Cerebellar nuclear complex (tissue), 1 donor: ENCODE data around the gene MPZL1.
"Not testable (repeated sequence)": the region's sequence is repeated elsewhere in the genome, so short reads cannot be mapped to it uniquely, and the experiment has no call there.

Source experiments
- DNase-seq, 2 experiments: peaks; one replicate each; lab custom pipeline; 2025; lab: John Stamatoyannopoulos, UW

Gene MPZL1

GRCh38 chr1:167812972-167813371, 91.2 kb downstream of the MPZL1 start:
- DNase-seq = no peak

GRCh38 chr1:167815650-167816049, 93.9 kb downstream of the MPZL1 start:
- no peak for DNase-seq

GRCh38 chr1:167819849-167820683, 98.3 kb downstream of the MPZL1 start:
- no peak for DNase-seq

DNA sequence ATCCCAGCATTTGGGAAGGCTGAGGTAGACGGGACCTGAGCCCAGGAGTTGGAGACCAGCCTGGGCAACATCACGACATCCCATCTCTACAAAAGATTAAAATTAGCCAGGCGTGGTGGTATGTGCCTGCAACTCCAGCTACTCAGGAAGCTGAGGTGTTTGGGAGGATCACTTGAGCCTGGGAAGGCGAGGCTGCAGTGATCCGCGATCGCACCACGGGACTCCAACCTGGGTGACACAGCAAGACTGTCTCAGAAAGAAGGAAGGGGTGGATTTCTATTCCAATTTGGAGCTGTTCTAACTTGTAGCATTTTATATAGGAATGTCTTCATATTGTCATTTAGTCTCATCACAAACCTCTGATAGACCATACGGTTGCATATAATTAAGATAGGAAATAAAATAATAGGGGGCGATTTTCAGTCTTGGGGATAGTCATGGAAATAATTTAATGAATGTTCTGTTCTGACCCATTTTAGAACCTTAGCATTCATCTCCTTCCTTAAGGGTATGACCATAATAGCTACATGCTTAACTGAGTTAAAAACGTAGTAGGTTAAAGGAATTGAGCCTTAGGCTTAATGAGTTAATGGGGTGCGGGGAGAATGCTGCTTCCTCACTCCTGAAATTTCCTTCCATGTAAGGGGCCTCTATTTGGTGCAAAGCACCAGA, 99.0 kb downstream of the MPZL1 start:
- no peak for DNase-seq

GRCh38 chr1:167821356-167821685, 99.5 kb downstream of the MPZL1 start:
- DNase-seq = no peak

DNA sequence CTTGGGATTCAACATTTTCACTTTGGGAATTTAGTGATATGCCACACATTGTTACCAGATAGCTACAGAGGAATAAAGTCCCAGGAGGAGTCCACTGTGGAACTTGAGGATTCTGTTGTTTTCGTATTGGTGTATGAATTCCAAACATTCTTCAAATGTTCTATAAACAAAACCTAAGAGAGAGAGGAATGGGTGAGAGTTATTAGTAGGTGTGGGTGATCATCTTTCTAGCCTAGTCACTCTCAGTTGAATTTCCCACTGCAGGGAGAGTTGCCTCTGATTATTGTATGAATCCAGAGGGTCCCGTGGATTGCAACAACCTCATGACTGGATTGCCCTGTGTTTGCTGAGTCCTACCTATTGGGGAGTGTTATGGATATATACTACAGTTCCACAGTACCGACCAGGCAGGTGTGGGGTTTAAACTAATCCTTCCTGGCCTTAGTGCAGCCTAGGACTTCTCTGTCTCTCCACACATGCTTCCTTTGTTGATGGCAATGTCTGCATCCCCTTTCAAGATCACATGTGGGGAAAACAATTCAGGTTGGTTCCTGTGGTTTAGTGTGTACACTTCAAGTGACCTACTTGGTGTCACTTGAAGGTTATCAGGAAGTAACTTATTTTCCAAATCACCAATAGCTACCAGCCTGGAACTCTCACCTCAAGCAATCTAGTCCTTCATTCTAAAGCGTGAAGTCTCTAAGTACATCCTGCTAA, 100.3 kb downstream of the MPZL1 start:
- DNase-seq = no peak

DNA sequence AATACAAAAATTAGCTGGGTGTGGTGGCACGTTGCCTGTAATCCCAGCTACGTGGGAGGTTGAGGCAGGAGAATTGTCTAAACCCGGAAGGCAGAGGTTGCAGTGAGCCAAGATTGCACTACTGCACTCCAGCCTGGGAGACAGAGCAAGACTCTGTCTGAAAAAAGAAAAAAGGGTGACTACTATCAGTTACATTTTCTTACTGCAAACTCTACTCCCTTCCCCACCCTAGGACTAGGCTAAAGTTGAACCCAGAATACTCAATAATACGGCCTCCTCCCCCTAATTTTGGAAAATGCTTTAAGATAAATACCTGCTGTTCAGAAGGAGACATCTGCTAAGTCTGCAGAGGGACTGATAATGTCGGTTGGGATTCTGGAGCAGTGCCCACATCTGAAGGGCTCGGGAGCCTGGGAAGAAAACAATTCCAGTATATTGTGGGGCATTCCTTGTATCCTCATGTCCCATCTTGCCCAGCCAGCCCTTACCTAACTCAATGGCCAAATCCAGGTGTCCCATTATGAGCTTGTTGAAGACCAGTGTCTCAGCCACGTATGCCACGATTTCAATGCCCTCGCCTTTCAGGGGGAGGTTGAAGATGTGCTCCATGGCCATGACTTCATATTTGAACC, 102.5 kb downstream of the MPZL1 start:
- DNase-seq = no peak

- no peak for DNase-seq
Observed at GRCh38 chr1:167825419-167826079, 103.8 kb downstream of the MPZL1 start.

DNA sequence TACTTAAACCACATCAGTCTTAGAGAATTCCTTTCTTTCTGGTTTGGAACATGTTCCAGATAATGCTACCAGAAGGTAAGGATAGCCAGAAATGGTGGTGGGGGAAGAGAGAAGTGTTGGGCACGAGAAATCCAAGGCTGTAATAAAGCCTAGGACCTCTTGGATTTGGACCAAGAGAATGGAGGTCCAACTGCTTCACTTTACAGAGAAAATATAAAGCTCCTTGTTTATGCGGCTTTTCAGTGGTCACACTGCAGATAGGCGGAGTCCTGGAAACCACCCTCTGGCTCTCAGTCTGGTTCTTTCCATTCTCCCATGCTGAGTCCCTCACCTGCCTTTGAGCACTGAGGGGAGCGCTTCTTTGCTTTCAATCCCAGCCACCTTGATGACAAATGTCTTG, 104.3 kb downstream of the MPZL1 start:
- DNase-seq = no peak

DNA sequence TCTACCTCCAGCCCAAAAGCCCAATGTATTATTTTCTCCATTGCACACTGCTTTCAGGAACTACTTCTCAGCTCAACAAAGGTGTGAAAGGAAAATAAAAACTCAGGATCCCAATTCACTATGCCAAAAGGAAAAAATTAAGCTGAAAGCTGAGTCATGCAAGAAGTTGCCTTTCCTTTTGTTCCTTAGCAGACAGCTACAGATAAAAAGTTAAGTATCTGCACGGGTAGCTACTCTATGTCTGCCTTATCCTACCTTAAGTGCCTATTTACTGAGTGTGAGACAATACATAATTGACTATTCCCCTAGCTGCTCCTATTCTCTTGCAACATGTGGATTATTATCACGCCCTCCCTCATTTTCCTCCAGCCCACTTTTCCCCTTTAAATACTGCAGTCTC, 108.1 kb downstream of the MPZL1 start:
- no peak for DNase-seq

DNA sequence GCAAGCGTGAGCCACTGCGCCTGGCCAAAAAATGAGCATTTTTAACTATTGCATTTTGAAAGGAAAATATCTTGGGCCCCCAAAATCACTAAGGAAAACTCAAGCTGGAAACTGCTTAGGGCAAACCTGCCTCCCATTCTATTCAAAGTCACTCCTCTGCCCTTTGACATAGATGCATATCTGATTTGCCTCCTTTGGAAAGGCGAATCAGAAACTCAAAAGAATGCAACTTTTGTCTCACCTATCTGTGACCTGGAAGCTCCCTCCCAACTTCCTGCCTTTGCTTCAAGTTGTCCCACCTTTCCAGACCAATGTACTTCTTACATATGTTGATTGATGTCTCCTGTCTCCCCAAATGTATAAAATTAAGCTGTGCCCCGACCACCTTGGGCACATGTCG, 108.9 kb downstream of the MPZL1 start:
- DNase-seq = not testable (repeated sequence)

- DNase-seq = no peak
Observed at GRCh38 chr1:167832693-167833092, 110.9 kb downstream of the MPZL1 start.

- DNase-seq = no peak
Observed at GRCh38 chr1:167833904-167834303, 112.1 kb downstream of the MPZL1 start.

GRCh38 chr1:167836197-167836596, 114.4 kb downstream of the MPZL1 start:
- DNase-seq = no peak

GRCh38 chr1:167837326-167837725, 115.5 kb downstream of the MPZL1 start:
- no peak for DNase-seq

GRCh38 chr1:167839009-167839408, 117.2 kb downstream of the MPZL1 start:
- no peak for DNase-seq
